ENCODE data around the gene SLC45A2. TPM values are rescaled to one million over a fixed set of nuclear protein-coding genes. Genes with fewer than 3 reads are reported as not detected.

Gene SLC45A2
- total and polyA plus RNA-seq, 3 donors from 2014 or later = 0.93 to 2.0 (median 1.6) TPM

DNA sequence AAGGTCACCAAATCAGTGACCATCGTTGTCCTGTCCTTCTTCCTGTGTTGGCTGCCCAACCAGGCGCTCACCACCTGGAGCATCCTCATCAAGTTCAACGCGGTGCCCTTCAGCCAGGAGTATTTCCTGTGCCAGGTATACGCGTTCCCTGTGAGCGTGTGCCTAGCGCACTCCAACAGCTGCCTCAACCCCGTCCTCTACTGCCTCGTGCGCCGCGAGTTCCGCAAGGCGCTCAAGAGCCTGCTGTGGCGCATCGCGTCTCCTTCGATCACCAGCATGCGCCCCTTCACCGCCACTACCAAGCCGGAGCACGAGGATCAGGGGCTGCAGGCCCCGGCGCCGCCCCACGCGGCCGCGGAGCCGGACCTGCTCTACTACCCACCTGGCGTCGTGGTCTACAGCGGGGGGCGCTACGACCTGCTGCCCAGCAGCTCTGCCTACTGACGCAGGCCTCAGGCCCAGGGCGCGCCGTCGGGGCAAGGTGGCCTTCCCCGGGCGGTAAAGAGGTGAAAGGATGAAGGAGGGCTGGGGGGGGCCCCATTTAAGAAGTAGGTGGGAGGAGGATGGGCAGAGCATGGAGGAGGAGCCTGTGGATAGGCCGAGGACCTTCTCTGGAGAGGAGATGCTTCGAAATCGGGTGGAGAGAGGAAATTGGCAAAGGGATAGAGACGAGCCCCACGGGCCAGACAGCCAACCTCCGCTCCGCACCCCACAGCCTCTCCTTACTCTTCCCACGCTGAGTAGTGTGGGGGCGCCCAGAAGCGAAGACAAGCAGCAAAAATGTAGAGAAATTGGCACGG, 46.6 kb downstream of the SLC45A2 start:
- Histone ChIP-seq H3K4me1 (peaks cover 7% of the 10 kb centered on the region), H3K36me3 (ENCODE audit: low read depth, missing control alignments) (no peaks in the 10 kb centered on the region), H3K27me3 (peaks cover 2% of the 10 kb centered on the region), H3K9me3 (no peaks in the 10 kb centered on the region), H3K4me3 (peak overlapping the region in 1 of 2 donors; percentile 10), H3K27ac (no peak overlapping the region)
- 23 to 34% methylated on average over 23 to 54 of the region's 54 CpGs for WGBS, 2 donors
- TF ChIP-seq, protein P1, sequence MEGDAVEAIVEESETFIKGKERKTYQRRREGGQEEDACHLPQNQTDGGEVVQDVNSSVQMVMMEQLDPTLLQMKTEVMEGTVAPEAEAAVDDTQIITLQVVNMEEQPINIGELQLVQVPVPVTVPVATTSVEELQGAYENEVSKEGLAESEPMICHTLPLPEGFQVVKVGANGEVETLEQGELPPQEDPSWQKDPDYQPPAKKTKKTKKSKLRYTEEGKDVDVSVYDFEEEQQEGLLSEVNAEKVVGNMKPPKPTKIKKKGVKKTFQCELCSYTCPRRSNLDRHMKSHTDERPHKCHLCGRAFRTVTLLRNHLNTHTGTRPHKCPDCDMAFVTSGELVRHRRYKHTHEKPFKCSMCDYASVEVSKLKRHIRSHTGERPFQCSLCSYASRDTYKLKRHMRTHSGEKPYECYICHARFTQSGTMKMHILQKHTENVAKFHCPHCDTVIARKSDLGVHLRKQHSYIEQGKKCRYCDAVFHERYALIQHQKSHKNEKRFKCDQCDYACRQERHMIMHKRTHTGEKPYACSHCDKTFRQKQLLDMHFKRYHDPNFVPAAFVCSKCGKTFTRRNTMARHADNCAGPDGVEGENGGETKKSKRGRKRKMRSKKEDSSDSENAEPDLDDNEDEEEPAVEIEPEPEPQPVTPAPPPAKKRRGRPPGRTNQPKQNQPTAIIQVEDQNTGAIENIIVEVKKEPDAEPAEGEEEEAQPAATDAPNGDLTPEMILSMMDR (IDR thresholded peaks at IDR 0.05) = no peak
- TF ChIP-seq POLR2A (IDR thresholded peaks at IDR 0.05) = no peak
- intact Hi-C loops (cut with DNase I; ENCODE audit: low total_unique reads) = no loop called here
- DNase-seq = no peak

DNA sequence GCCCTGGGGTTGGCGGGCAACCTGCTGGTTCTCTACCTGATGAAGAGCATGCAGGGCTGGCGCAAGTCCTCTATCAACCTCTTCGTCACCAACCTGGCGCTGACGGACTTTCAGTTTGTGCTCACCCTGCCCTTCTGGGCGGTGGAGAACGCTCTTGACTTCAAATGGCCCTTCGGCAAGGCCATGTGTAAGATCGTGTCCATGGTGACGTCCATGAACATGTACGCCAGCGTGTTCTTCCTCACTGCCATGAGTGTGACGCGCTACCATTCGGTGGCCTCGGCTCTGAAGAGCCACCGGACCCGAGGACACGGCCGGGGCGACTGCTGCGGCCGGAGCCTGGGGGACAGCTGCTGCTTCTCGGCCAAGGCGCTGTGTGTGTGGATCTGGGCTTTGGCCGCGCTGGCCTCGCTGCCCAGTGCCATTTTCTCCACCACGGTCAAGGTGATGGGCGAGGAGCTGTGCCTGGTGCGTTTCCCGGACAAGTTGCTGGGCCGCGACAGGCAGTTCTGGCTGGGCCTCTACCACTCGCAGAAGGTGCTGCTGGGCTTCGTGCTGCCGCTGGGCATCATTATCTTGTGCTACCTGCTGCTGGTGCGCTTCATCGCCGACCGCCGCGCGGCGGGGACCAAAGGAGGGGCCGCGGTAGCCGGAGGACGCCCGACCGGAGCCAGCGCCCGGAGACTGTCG, 47.3 kb downstream of the SLC45A2 start:
- 13 to 17% methylated on average over 21 to 43 of the region's 54 CpGs for WGBS, 2 donors
- H3K27me3 ChIP-seq = peaks cover 2% of the 10 kb centered on the region

DNA sequence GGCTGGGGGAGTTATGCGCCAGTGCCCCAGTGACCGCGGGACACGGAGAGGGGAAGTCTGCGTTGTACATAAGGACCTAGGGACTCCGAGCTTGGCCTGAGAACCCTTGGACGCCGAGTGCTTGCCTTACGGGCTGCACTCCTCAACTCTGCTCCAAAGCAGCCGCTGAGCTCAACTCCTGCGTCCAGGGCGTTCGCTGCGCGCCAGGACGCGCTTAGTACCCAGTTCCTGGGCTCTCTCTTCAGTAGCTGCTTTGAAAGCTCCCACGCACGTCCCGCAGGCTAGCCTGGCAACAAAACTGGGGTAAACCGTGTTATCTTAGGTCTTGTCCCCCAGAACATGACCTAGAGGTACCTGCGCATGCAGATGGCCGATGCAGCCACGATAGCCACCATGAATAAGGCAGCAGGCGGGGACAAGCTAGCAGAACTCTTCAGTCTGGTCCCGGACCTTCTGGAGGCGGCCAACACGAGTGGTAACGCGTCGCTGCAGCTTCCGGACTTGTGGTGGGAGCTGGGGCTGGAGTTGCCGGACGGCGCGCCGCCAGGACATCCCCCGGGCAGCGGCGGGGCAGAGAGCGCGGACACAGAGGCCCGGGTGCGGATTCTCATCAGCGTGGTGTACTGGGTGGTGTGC, 48.0 kb downstream of the SLC45A2 start, which contains the start of gene RXFP3:
TSS of gene RXFP3 (plus strand) at position 6 of the 636 bp plus-strand sequence. CDS start at position 361, 355 bp downstream.
- Histone ChIP-seq H3K9me3 (no peaks in the 10 kb centered on the region), H3K4me3 (peak within 1 kb of the TSS; percentile 34 to 45), H3K4me1 (peaks cover 7% of the 10 kb centered on the region), H3K27ac (no peak within 1 kb of the TSS), H3K27me3 (peaks cover 2% of the 10 kb centered on the region), H3K36me3 (ENCODE audit: low read depth, missing control alignments) (no peaks in the 10 kb centered on the region)
- TF ChIP-seq POLR2A (IDR thresholded peaks at IDR 0.05) = no peak
- TF ChIP-seq, protein P1 (IDR thresholded peaks at IDR 0.05) = no peak
- DNase-seq = no peak
- intact Hi-C loops (cut with DNase I; ENCODE audit: low total_unique reads) = no loop called here
- WGBS, 2 donors = 0 to 4% methylated on average over 4 to 40 of the region's 45 CpGs

More for the DNA sequence above, 47.3 kb downstream of the SLC45A2 start:
- no peak for DNase-seq
- Histone ChIP-seq H3K4me3 (peak overlapping the region in 1 of 2 donors; percentile 45), H3K4me1 (peaks cover 7% of the 10 kb centered on the region), H3K36me3 (ENCODE audit: low read depth, missing control alignments) (no peaks in the 10 kb centered on the region), H3K9me3 (no peaks in the 10 kb centered on the region), H3K27ac (no peak overlapping the region)
- TF ChIP-seq, protein P1 (IDR thresholded peaks at IDR 0.05) = no peak
- TF ChIP-seq POLR2A (IDR thresholded peaks at IDR 0.05) = no peak
- intact Hi-C loops (cut with DNase I; ENCODE audit: low total_unique reads) = no loop called here

DNA sequence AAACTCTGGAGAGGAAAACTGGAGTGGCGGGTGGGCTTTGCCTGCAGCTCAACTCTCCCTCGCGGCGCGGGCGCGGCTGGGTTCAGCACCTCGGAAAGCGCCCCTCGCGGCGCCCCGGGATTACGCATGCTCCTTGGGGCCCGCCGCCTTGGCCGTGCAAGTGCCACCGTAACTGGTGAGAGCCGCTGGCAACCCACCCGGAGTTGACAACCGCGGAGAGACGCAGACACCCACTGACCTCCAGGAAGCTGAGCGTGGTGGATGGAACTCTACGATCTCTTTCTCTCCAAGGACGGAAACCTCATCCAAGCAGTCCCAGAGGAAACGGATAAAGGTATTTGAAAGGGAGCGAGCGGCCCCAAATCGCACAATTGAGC, 48.5 kb downstream of the SLC45A2 start:
- intact Hi-C loops (cut with DNase I; ENCODE audit: low total_unique reads) = no loop called here
- Histone ChIP-seq H3K27me3 (peaks cover 2% of the 10 kb centered on the region), H3K4me3 (peak overlapping the region; percentile 34 to 45), H3K36me3 (ENCODE audit: low read depth, missing control alignments) (no peaks in the 10 kb centered on the region), H3K27ac (no peak overlapping the region), H3K4me1 (peaks cover 7% of the 10 kb centered on the region), H3K9me3 (no peaks in the 10 kb centered on the region)
- peak; percentile 79 for DNase-seq
- TF ChIP-seq, protein P1 (IDR thresholded peaks at IDR 0.05) = peak; percentile 32 to 57 (median 38)
- no peak for TF ChIP-seq POLR2A (IDR thresholded peaks at IDR 0.05)
- 0 to 1% methylated on average over 16 to 27 of the region's 30 CpGs for WGBS, 2 donors

Data from testis (tissue), 3 donors.